Uterus (tissue), 2 donors: ENCODE data around the gene HADHB.

Experiments
- CTCF ChIP-seq, 4 experiments: fragments of 200-600 bp in 2 of 4; fragments of 450-650 bp in 2 of 4; sonication (generic) in 2 of 4; IDR thresholded peaks; one replicate each; pipeline ENCODE4 v1.5.1; 2016 to 2019; ENCODE audit warnings: antibody characterized with exemption in 4 of 4, mild to moderate bottlenecking in 2 of 4, moderate library complexity in 1 of 4
- POLR2A ChIP-seq, 2 donors: fragments of 450-650 bp; IDR thresholded peaks; one replicate each; pipeline ENCODE4 v1.6.1; 2016; ENCODE audit warnings: antibody characterized with exemption in 2 of 2, mild to moderate bottlenecking in 1 of 2, moderate library complexity in 1 of 2

- TF ChIP-seq CTCF (IDR thresholded peaks at IDR 0.05) (no peak), POLR2A (IDR thresholded peaks at IDR 0.05) (no peak)
These were observed 53.5 kb downstream of the HADHB start for GRCh38 chr2:26298286-26298637.
